AG08395 (cell line): ENCODE data around the gene RPL7A.
A peak's percentile ranks its signal among the peaks of the same experiment; 100 is the strongest.
"Not testable (repeated sequence)": the region's sequence is repeated elsewhere in the genome, so short reads cannot be mapped to it uniquely, and the experiment has no call there.

Experiments
- DNase-seq: peaks from one replicate; pipeline ENCODE4 v3.0.0; 2012; ENCODE audit warnings: mixed read lengths, low spot score

Gene RPL7A

DNA sequence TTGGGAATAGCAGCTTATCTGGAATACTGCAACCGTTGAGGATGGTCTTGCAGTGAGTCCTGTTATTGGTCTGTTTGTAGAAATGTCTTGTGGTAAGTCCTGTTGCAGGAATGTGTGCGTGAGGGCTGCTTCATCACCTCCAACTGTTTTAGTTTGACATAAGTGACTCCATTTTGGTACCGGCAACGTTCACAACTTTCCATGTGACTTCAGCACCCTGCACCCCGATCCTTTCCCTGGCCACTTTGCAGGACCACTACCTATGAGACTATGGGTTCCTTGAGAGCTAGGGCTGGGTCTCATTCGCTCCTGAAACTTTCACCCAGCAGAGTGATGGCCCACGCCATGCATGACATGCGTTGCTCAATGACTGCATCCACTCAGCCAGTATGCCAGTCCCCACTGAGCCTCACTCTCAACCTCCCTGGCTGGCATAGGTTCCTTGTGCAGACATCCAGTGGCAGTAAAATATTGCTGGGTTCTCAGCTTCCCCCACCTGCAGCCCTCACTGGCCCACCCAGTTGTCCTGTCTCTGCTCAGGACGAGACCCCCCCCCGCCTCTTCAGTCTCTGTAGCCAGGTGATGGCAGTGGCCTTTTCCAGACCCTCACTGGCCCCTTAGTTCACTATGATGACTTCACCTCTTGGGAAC, 20.1 kb upstream of the RPL7A start:
- DNase-seq = no peak

DNA sequence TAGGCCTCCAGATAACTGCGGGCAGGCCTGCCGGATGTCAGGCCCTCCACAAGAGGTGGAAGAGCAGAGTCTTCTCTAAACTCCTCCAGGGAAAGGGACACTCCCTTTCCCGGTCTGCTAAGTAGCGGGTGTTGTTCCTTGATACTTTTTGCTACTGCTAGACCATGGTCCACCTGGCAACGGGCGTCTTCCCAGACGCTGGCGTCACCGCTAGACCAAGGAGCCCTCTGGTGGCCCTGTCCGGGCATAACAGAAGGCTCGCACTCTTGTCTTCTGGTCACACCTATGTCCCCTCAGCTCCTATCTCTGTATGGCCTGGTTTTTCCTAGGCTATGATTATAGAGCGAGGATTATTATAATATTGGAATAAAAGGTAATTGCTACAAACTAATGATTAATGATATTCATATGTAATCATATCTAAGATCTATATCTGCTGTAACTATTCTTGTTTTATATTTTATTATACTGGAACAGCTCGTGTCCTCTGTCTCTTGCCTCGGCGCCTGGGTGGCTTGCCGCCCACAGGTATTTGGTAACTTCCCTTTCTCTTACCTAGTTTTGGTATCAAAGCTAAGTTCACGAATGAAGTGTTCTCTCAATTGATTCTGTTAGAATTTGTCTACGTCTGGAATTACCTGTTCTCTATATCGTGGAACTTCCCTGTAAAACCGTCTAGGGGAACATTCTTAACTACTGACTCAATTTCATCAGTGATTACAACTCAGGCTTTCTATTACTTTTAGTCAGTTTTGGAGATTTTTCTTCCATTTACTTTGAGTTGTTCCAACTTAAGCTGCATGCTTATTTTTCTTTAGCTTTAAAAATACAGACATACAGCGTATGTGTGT, 18.5 kb upstream of the RPL7A start:
- DNase-seq = not testable (repeated sequence)

DNA sequence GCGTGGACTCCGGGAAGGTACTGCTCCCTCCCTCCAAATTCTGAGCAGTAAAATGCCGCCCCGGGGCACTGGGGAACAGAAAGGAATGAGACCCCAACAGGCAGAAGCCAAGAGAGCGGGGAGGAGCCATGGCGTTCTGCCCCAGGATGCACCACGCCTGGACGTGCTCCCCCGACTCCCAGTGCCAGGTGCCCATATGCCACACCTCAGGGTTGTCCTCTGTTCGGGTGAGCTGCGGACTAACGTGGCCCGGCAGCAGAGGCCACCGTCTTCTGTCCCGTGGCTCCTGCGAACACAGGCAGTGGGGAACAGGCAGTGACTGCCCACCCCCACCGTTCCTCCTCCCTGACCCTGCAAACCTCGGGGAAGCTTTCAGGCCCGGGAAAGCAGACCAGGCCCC, 16.8 kb upstream of the RPL7A start:
- DNase-seq = no peak

DNA sequence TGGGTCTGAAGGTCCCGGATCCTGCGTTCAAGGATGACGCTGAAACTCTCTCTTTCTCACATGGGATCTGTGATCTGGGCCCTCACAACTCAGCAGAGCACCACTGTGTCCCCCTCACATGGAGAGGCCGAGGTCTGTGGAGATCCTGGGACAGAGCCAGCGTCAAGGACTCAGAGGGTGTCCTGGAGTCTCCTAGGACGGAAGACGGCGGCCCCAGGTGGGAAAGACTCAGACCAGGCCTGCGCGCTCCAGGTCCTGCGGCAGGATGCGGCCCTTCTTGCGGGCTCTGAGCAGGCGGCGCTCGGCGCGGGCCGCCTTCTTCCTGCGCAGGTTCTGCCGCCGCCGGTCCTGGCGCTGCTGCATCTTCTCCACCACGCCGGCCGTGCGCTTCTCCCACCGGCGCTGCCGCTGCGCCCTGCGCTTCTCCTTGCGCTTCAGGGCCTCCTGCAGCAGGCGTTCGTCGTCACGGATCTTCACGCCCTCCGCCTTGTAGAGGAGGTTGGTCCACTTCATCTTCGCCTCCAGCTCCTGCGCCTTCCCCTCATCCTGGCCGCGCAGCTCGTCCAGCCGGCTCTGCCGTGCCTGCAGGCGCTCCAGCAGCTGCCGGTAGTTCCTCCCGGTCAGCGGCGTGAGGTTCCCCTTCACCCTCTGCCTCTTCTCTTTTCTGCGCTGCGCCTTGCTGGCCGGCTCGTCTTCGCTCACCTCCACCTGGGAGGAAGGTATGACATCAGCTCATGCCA, 16.2 kb upstream of the RPL7A start:
- DNase-seq = no peak

DNA sequence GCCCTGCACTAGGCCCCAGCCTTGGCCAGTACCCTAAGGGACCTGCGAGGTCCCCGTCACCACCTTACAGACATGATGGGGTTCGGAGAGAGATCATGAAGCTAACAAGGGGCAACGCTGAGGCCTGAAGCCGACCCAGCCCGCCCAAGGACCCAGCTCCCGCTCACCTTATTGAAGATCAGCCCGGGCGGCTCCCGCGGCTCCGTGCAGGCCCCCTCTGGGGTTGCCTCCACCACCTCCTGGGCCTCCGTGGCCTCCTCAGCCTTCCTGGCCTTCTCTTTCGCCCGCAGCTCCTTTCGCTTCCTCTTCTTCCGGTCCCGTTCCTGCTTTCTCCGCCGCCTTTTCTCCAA, 15.7 kb upstream of the RPL7A start:
- no peak for DNase-seq

DNA sequence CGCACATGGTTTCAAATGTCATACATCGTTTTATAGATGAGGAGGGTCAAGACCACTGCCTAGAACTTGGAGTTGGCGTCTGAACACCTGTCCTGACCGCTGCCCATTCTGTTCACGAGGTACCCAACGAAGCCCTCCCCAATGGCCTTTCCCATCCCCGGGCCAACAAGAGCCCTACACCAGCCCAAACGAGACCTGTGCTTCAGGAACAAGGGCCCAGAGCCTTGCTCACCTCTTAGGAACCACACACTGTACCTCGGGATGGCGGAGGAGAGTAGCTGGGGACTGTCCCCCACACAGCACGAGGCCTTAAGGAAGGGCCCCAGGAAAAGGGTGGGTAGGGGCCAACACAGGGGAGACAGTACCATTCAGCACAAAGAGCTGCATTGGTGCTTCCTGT, 15.0 kb upstream of the RPL7A start:
- DNase-seq = no peak

DNA sequence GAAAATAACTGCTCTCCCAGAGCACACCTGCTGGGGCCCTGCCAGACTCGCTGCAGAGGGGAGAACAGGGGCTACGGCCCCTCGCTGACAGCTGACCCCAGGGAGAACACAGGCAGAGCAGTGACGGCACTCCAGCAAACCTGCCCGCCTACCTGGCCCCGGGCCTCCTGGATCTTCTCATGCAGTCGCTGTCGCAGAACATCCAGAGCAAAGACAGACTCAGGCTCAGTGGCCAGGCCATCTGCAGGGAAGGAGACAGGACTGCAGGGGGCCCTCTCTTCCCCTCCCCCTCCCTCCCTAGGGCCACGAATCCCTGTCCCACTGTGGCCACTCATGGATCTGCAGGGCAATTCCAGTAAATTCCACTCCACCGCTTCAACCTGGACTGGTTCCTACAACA, 14.5 kb upstream of the RPL7A start:
- DNase-seq = no peak

DNA sequence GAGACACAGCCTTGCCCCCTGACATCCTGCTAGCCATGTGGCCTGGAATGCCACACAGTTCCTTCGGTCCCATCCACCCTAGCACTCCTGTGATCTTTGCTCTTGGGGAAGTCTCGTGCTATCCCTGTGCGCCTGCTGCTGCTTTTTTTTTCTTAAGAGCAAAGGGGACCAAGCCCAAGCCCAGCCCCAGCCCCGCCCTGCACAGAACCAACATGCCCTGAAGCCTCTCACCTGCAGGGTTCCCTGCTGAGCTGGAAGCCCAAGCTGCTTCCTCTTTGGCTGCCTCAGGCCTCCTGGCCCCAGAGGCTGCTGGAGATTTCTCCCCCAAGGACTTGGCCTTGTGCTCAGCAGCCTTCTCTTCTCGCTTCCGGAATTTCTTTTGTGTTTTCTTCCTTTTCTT, 13.9 kb upstream of the RPL7A start:
- DNase-seq = no peak

DNA sequence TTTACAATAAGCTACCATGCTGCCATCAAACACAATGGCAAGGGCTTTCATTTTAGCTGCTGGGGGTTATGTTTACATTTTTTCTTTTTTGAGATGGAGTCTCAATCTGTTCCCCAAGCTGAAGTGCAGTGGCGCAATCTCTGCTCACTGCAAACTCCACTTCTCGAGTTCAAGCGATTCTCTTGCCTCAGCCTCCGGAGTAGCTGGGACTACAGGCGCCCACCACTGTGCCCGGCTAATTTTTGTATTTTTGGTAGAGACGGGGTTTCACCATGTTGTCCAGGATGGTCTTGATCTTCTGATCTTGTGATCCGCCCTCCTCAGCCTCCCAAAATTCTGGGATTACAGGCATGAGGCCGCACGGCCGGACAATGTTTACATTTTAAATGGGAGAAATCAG, 13.1 kb upstream of the RPL7A start:
- not testable (repeated sequence) for DNase-seq

DNA sequence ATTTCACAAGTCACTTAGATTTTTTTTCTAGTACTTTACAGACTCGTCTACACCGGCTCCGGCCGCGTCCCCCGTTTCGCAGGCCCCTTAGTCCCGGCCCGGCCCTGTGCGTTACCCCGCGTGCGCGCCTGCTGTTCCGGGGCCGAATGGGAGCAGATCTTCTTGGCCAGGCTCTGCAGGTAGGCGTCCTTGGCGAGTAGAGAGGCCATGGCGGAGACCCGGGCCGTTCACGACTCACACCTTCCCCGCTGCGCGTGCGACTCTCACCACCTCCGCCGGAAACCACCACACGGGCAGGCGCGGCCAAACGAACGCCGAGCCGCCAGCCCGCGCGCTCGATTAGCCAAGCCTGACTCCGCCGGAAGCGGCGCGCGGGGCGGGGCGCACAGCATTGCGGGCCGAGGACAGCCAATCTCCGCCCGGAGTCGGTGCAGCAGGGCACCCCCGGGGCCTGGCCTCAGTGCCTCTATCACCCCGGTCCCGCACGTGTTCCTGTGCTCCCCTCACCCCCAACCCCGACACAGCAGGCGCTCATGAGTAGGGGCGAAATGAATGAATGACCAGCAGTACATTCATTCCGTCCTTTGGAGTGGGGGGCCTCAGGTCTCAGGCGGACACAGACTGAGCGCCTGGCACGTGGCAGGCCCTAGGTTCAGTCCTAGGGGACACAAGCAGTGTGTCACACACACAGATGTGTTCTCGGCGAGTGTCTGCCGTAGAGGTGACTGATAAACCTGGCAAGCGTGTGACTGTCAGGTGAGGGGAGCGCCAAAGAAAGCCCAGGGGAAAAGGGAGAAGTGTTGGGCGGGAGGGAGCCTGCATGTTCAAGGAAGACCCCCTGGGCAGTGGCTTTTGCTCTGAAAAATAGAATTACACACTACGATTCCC, 11.8 kb upstream of the RPL7A start, which contains the start of gene SURF6:
SURF6 (minus strand) TSS at position 265 of the 888 bp plus-strand sequence; CDS start at position 209, 56 bp downstream.
- peak; percentile 91 for DNase-seq

DNA sequence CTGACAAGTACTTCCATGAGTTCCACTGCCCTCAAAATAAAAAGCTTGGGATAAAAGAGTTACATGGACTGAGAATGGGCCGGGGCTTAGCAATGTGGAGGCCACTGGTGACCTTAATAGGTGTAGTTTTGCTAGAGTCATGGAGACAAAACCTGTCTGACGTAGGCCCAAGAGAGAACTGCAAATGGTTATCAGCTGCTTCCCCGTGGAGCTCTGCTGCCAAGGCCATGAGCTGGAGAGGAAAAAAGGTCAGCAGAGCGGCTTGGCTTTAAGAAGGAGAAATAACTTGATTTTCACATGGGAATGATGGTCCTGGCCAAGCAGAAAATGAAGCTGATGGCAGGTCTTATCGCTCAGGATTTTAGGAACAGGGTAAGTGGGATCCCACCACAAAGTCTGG, 8.4 kb upstream of the RPL7A start:
- DNase-seq = no peak

DNA sequence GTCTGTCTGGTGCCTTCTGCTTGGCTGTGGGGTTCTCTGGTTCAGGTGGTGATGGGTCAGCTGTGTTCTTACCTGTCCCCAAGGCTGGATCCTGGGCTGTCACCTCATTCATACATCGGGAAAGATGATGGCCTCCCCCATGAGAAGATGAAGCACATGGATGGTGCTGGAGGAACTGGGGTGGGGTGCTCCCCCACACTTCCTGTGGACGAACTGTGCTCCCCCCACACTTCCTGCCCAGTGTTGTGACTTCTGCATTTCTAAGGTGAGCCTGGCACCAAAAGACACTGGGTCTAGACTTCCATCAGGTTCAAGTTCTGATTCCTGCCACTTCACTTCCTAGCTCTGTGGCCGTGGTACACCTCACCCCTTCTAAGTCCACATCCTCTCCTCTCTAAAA, 7.8 kb upstream of the RPL7A start:
- DNase-seq = no peak

DNA sequence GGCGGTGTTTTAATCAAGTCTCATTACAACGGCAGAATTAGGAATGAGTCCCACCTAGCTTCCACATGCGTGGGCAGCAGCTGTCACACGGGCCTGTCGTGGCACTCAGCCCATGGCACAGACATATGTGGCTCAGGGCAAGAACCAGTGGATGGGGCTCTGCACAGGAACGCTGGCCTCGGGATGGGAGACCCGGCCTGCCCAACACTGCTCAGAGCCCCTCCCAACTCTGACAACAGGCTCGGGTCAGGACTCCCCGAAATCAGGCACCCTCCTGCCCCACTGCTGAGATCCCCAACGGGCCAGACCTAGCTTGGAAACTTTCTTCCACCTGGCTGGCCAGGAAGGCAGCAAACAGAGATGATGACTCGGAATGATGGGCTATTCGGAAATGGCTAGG, 7.1 kb upstream of the RPL7A start:
- no peak for DNase-seq

DNA sequence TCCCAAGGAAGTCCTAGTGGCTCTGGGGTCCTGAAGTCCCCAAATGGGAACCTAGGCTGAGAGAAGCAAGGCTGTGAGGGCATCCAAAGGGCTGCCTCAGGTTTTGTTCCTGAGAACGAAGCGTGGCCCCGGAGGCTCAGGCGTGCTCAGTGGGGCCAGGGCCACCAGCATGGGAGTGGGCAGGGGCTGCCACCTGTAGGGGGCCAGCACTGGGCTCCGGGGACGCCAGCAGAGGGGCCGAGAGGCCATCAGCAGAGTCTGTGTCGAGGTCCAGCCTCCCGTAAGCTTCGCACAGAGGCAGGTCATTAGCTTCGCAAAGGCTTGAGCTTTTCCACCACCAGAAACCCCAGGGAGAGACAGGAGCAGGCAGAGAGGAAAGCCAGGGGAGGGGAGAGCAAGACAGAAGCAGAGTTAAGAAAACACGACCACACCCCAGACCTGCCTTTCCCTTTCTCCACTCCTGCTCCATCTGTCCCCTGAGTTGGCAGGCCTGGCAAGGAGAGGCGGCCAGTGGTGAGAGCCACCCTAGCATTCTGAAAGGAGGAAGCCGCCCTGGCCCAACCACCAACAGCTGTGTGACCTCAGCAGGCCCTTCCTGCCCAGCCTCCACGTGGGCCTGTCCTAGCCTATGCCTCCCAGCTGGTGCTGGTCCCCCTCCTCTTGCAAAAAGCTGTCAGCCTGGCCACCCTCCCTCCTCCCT, 6.5 kb upstream of the RPL7A start:
- DNase-seq = no peak

DNA sequence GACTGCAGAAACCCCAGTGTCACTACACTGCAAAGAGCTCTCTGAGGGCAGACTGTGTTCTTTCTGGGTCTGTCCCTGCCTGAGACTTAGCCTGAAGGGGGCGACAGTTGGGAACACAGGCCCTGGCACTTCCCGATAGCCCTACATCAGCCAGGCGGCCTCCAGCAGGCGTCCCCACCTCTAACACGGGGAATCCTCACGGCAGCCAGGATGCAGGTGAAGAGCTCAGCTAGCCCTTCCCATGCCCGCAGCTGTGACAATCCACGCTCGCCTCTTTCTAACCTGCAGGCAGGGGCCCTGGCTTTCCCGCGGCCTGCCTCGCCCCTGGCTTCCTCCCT, 6.0 kb upstream of the RPL7A start:
- DNase-seq = no peak

DNA sequence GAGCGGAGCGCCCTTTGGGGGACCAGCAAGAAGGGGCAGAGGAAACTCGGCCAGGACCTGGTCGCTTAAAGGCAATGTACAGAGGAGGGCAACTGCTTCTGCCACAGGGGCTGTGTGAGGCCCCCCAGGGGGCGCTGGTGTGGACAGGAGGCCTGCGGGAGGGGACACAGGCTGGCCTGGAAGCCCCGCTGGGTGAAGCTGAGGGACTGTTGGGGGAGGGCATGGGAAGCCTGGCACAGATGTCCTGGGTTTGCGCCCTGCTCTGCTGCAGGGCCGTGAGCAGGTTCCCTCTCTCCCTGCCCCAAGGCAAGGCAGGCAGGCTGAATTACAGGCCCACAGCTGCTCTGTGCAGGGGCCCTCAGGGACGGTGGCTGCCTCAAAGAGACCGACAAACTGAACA, 5.4 kb upstream of the RPL7A start:
- DNase-seq = no peak

DNA sequence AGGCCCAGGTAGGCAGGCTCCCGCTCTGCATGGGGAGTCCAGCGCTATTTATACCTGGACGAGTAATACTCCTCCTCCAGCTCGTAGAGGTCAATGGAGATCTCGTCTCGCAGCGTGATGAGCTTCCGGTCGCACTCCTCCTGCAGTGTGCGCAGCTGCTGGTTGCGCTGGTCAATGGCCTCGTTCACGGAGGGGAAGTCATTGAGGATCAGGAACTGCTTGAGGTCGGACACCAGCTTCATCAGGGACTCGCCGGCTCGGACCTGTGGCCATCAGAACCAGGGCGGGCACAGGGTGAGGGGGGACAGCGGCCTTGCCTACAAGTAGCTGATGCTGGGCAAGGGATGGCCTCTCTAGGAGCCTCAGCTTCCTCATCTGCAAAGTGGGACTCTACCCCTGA, 3.9 kb upstream of the RPL7A start:
- DNase-seq = no peak

DNA sequence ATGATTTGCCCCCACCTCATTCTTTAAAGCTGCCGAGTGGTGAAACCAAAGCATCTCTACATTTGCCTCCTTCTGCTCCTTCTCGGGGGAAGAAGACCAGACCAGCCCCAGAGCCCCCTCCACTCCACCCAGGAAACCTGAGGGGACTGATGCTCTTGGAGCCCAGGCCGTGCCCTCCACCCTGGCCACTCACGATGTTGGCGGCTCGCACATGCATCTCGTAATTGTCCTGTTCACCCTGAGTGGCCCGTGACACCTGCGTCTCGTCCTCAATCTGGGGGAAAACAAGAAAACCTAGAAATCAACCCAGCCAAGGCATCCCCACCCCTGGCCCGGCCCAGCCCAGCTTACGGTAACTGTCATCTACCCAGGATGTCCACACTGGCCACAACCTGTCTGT, 3.0 kb upstream of the RPL7A start:
- no peak for DNase-seq

DNA sequence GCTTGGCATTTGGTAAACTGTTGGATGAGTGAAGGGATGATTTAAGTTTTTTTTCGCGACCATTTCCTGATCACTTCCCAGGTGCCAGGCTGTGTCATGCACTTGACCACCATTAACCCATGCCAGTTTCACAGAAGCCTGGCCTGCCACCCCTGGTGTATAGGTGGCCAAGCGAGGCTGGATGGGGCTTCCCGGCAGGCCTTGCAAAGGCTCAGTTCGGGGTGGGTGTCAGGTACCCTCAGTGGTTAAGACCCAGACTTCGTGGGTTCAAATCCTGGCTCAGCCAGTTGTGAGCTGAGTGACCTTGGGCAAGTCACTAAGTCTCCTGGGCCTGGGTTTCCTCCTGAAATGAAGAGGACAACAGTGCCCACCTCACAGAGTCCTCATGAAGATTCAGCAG, 2.4 kb upstream of the RPL7A start:
- DNase-seq = no peak

DNA sequence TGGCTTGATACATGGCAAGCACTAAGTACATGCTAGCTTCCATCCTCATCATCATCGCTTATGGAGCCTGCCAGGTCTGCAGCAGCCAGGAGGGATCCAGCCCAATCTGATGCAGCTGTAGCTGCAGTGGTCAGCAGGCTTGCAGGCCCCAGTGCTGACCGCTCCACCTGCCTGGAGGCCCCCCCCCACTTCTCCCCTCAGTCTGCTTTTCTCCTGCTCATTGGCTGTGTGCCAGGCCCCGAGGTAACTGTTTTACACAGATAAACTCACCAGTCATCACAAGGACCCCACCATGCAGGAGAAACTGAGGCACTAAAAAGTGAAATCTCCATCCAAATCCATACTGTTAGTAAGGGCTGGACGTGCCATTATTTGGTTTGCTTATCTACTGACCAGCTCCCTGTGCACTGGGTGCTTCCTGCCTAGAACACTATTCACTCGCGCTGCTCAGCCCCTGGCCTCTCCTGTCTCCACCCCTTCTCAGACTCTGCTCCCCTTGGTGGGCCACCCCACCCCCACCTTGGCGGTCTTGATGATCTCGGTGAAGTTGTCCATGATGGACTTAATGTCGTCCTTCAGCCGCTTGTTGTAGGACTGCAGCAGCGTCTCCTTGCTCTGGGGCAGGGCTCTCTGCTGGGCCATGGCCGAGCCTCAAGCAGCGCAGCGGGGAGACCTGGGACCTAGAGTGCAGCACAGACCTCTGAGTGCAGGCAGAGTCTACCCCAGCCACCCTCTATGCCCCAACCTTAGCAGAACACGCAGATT, 1.8 kb upstream of the RPL7A start:
- DNase-seq = no peak

DNA sequence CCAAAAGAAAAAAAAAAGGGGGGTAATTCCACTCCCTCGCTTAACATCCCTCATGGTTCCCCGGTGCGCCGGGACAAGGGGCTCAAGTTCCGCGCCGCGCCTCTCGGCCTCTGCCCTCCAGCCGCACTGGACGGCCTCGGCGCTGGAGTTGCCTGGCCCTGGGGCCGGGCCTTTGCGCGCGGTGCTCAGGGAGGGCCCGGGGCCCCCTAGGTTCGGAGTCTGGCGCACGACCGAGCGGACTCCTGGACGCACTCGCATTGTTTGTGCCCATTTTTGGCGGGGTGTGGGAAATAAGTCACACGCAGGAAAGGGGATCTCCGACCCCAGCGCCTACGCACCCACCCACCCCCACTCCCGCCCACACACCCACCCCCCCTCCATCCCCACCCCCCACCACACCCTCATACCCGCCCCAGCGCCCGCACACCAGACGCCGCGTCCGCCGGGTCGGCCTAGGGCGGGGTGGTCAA, 468 bp upstream of the RPL7A start:
- DNase-seq = peak; percentile 47
